Keratinocyte (primary cell): ENCODE measurements around the gene ACSL3. TPM values are rescaled to one million over a fixed set of nuclear protein-coding genes. Genes with fewer than 3 reads are reported as not detected.

Experiments
- DNase-seq: peaks from one replicate; pipeline ENCODE4 v3.0.0-alpha.2; 2011; ENCODE audit warnings: low read depth, missing footprints, low spot score
- FAIRE-seq: peaks from 2 replicates; lab custom pipeline; 2011; peaks lifted over from hg19 to GRCh38; lab: Jason Lieb, UNC
- H2AFZ ChIP-seq: 2 replicates; pipeline ENCODE4 v1.6.0; 2012; ENCODE audit warnings: low read length, control low read depth, inconsistent platforms; ENCODE audit not compliant: control insufficient read depth
- H3K27ac ChIP-seq: 2 replicates; pipeline ENCODE4 v1.5.1; 2011; ENCODE audit warnings: low read length; ENCODE audit not compliant: control insufficient read depth, insufficient read depth
- H3K27me3 ChIP-seq: 3 replicates; pipeline ENCODE4 v1.6.0; 2011; ENCODE audit warnings: low read length; ENCODE audit not compliant: control insufficient read depth, insufficient read depth; ENCODE audit errors: extremely low read depth
- H3K36me3 ChIP-seq, 2 experiments: 2 replicates in 1 of 2; 3 replicates in 1 of 2; pipeline ENCODE4 v1.5.1; 2011; ENCODE audit warnings: low read length in 2 of 2, mild to moderate bottlenecking in 1 of 2; ENCODE audit not compliant: control insufficient read depth in 2 of 2, insufficient read depth in 2 of 2; ENCODE audit errors: extremely low read depth in 1 of 2
- H3K4me1 ChIP-seq: 3 replicates; pipeline ENCODE4 v1.5.1; 2011; ENCODE audit warnings: low read length; ENCODE audit not compliant: control insufficient read depth, insufficient read depth; ENCODE audit errors: extremely low read depth
- H3K4me2 ChIP-seq: 3 replicates; pipeline ENCODE4 v1.6.0; 2011; ENCODE audit warnings: low read depth, low read length; ENCODE audit not compliant: control insufficient read depth, insufficient read depth; ENCODE audit errors: extremely low read depth
- H3K4me3 ChIP-seq, 3 experiments: fragments of 200-600 bp in 1 of 3; sonication (generic) in 1 of 3; 2 replicates in 2 of 3; 3 replicates in 1 of 3; pipeline ENCODE4 v1.5.1; 2011 to 2016; ENCODE audit warnings: low read length in 3 of 3, mild to moderate bottlenecking in 3 of 3, control low read depth in 2 of 3, inconsistent platforms in 1 of 3, low read depth in 1 of 3, mixed read lengths in 1 of 3, mixed run types in 1 of 3, moderate library complexity in 1 of 3; ENCODE audit not compliant: control insufficient read depth in 2 of 3, insufficient read depth in 2 of 3; ENCODE audit errors: extremely low read depth in 1 of 3
- H3K79me2 ChIP-seq: 2 replicates; pipeline ENCODE4 v1.6.0; 2012; ENCODE audit warnings: low read length; ENCODE audit not compliant: control insufficient read depth, insufficient read depth
- H3K9ac ChIP-seq: 3 replicates; pipeline ENCODE4 v1.6.0; 2011; ENCODE audit warnings: low read length; ENCODE audit not compliant: control insufficient read depth, insufficient read depth; ENCODE audit errors: extremely low read depth
- H3K9me1 ChIP-seq: 3 replicates; pipeline ENCODE4 v1.6.0; 2011; ENCODE audit warnings: low read length; ENCODE audit not compliant: control insufficient read depth, insufficient read depth; ENCODE audit errors: extremely low read depth
- H3K9me3 ChIP-seq: 2 replicates; pipeline ENCODE4 v1.5.1; 2012; ENCODE audit warnings: low read depth, low read length; ENCODE audit not compliant: control insufficient read depth
- H4K20me1 ChIP-seq: 3 replicates; pipeline ENCODE4 v1.6.0; 2011; ENCODE audit warnings: low read length; ENCODE audit not compliant: control insufficient read depth, insufficient read depth; ENCODE audit errors: extremely low read depth
- CTCF ChIP-seq, 3 experiments: IDR thresholded peaks in 1 of 3; conservative IDR thresholded peaks in 1 of 3; optimal IDR thresholded peaks in 1 of 3; 2 replicates in 2 of 3; 3 replicates in 1 of 3; pipeline versions ENCODE3 to v1.5.1; 2011; ENCODE audit warnings: low read length in 3 of 3, mild to moderate bottlenecking in 3 of 3, moderate library complexity in 2 of 3, control low read depth in 1 of 3, inconsistent platforms in 1 of 3; ENCODE audit not compliant: insufficient read depth in 2 of 3; ENCODE audit errors: extremely low read depth in 1 of 3
- EZH2 ChIP-seq: IDR thresholded peaks from one replicate; pipeline ENCODE4 v1.6.1; 2012; ENCODE audit warnings: inconsistent platforms, mild to moderate bottlenecking, low read length, moderate library complexity
- dilution Hi-C: fragments of 300-500 bp; cut with MboI; formaldehyde crosslinking; loops from one replicate; pipeline ENCODE4 v1.7.0; 2020; ENCODE audit warnings: low sequenced_read_pairs; ENCODE audit not compliant: extremely low pct_ligation_motif_present
- polyA plus RNA-seq, 5 experiments: library from polyadenylated mRNA; depleted of rRNA in 3 of 5; stranded (reverse) in 3 of 5; stranded (forward) in 1 of 5; unstranded in 1 of 5; fragments of >200 nt; gene quantifications; 1 replicate in 1 of 5; 2 replicates in 3 of 5; 3 replicates in 1 of 5; pipeline versions ENCODE4 v1.2.1 to v1.2.3, GENCODE V29; 2011 to 2012; ENCODE audit warnings: missing spikeins in 2 of 5, low read depth in 1 of 5, low replicate concordance in 1 of 5

The ACSL3 gene
- polyA plus RNA-seq, 1 donor (not counting 4 experiments of a cell fraction or from before 2014, with no cell fraction given) = 197 TPM

DNA sequence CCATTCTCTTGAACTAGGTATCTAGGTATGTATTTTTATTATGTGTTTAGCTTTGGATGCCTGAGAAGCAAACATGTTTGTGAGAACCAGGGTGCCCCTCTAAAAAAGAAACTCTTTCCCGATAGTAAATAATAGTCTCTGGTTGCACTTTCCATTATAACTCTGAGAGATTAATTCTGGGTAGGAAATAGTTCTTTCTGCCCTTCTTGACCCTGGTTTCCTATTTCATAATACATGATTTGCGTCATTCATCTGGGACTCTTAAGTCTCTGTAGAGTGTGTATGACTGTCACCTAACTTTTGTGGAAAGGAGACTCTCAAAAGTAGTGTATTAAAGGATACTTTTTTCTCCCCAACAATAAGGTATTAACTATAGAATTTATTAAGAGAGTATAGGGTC lies 31.5 kb downstream of the ACSL3 start:
- TF ChIP-seq CTCF (optimal IDR thresholded peaks at IDR 0.05 in 1 of 3, IDR thresholded peaks at IDR 0.05 in 1 of 3, conservative IDR thresholded peaks at IDR 0.05 in 1 of 3; ENCODE audit: extremely low read depth in 1 of 3, insufficient read depth in 2 of 3, low read length in 3 of 3) (no peak), EZH2 (no peak)
- Histone ChIP-seq H3K9me1 (no peaks in the 10 kb centered on the region), H3K9ac (no peak overlapping the region), H3K4me3 (no peak overlapping the region), H3K36me3 (peaks cover 0 to 2% of the 10 kb centered on the region in 2 experiments), H3K9me3 (no peaks in the 10 kb centered on the region), H3K27me3 (no peaks in the 10 kb centered on the region), H3K79me2 (peaks cover 78% of the 10 kb centered on the region), H4K20me1 (peaks cover 16% of the 10 kb centered on the region), H3K4me1 (peaks cover 14% of the 10 kb centered on the region), H2AFZ (no peak overlapping the region), H3K4me2 (no peak overlapping the region), H3K27ac (no peak overlapping the region)
- no peak for DNase-seq
- dilution Hi-C loops = no loop called here
- no peak for FAIRE-seq

GRCh38 chr2:222892761-222893160 lies 31.9 kb downstream of the ACSL3 start:
- peak; percentile 63 for FAIRE-seq
- Histone ChIP-seq H3K4me3 (no peak overlapping the region), H3K9me1 (no peaks in the 10 kb centered on the region), H3K27me3 (no peaks in the 10 kb centered on the region), H3K79me2 (peaks cover 75% of the 10 kb centered on the region), H3K9ac (no peak overlapping the region), H3K4me2 (no peak overlapping the region), H3K36me3 (peaks cover 0 to 2% of the 10 kb centered on the region in 2 experiments), H4K20me1 (peaks cover 15% of the 10 kb centered on the region), H3K9me3 (no peaks in the 10 kb centered on the region), H3K27ac (no peak overlapping the region), H3K4me1 (peaks cover 11% of the 10 kb centered on the region), H2AFZ (no peak overlapping the region)
- dilution Hi-C loops = no loop called here
- TF ChIP-seq EZH2 = no peak
- TF ChIP-seq CTCF (optimal IDR thresholded peaks at IDR 0.05 in 1 of 3, IDR thresholded peaks at IDR 0.05 in 1 of 3, conservative IDR thresholded peaks at IDR 0.05 in 1 of 3; ENCODE audit: extremely low read depth in 1 of 3, insufficient read depth in 2 of 3, low read length in 3 of 3) = no peak
- no peak for DNase-seq
